RPMI7951 (cell line): ENCODE measurements around the gene STYK1. TPM values are rescaled to one million over a fixed set of nuclear protein-coding genes. Genes with fewer than 3 reads are reported as not detected.

Experiments used
- DNase-seq: peaks from one replicate; pipeline ENCODE4 v3.0.0-alpha.2; 2012; ENCODE audit warnings: low read depth
- total RNA-seq: library from RNA; depleted of rRNA; stranded (reverse); fragments of >200 nt; shearing (Covaris generic); gene quantifications from 2 replicates; pipeline ENCODE4 v1.2.3, GENCODE V29; 2014; rRNA removed

The STYK1 gene, protein sequence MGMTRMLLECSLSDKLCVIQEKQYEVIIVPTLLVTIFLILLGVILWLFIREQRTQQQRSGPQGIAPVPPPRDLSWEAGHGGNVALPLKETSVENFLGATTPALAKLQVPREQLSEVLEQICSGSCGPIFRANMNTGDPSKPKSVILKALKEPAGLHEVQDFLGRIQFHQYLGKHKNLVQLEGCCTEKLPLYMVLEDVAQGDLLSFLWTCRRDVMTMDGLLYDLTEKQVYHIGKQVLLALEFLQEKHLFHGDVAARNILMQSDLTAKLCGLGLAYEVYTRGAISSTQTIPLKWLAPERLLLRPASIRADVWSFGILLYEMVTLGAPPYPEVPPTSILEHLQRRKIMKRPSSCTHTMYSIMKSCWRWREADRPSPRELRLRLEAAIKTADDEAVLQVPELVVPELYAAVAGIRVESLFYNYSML
- total RNA-seq: 0.68 and 0.84 TPM in 2 replicates

DNA sequence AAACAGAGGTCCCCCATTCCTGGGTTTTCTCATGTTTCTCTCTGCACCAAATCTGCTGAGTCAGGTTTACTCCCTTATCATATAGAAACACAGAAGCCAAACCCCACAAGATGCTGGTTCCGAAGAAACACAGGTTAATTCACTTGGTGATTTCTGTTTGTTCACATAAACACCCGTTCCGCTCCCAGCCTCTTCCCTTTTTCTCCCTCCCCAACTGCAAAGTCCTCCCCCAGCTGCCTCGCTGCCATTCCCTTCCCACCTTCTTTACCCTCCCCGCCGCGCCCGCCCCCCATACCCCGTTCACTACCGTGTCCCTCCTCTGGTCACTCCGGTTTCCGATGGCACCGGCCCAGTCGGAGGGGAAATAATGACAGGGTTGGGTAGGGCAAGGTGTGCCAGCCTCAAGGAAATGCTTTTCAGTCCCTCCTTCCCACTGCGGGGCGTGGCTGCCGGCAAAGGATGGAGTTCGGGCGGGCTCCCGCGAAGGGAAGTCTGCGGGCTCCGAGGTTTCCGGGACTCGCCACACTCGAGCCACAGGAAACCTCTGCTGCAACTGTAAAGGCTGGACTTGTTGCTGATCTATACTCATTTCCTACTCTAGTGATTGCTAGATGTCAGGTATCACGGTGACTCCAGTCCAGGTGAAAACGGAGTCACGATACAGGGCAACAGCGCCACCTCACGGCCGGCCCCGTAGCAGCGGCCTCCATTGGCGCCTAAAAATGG lies at the start of gene STYK1:
STYK1 (minus strand) TSS at position 394 of the 726 bp plus-strand sequence. CDS start 39,434 bp downstream, outside the sequence.
- peak; percentile 37 for DNase-seq

DNA sequence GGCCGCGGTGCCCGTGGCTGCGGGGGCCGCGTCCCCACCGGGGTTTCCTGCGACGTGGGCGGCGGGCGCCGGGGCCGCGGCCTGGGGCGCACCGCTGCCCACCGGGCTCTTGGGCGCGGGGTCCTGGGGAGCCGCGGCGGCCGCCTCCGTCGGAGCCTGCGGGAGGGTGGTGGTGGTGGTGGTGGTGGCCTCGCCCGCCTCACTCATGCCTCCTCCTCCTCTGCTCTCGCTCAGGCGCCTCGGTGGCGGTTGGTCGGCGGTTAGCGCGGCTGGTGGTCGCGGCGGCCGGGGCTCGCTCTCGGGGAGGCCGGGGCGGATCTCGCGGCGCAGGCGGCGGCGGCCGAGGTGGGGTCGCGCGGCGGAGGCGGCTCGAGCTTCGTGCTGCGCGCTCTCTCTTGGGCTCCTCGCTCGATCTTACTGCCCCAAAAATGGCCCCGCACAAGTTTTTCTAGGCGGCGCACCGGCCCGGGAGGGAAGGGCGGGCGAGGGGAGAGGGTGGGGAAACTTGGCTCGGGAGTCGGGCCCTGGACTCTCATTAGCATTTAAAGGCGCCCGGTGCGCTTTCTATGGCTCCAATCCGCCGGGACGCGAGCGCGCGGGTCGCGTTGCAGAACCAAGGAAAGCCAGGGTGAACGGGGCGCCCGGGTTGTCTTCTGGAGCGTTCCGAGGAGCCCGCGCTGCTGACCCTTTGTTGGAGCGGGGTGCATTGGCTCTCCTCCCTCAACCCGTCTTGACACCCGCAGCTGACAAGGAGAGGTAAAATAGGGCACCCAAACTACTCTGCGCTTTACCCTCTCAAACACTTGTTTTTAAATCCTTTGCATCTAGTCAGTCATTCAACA lies 49.3 kb upstream of the STYK1 start, which contains the start of gene YBX3:
YBX3 (minus strand) TSS at position 419 of the 842 bp plus-strand sequence; CDS start at position 207, 212 bp downstream.
- DNase-seq: peak; percentile 78

DNA sequence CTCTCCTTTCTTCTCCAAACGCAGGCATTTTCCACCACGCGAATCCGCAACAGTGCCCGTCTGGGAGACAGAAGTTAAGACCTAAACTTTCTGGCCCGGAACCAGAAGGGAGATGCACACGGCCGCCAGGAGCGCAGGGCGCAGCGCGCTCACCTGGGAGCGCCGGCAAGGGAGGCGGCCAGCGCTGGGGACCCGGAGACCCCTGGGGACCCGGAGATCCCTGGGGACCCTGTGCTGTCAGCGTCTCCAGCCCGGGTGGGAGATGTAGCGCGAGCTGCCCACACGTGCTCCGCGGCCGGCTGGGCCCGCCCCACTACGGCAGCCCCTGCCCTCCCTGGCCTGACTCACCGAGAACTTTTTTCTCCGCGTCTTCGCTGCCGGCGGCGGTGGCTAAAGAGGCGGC lies 48.7 kb upstream of the STYK1 start:
- peak; percentile 60 for DNase-seq

DNA sequence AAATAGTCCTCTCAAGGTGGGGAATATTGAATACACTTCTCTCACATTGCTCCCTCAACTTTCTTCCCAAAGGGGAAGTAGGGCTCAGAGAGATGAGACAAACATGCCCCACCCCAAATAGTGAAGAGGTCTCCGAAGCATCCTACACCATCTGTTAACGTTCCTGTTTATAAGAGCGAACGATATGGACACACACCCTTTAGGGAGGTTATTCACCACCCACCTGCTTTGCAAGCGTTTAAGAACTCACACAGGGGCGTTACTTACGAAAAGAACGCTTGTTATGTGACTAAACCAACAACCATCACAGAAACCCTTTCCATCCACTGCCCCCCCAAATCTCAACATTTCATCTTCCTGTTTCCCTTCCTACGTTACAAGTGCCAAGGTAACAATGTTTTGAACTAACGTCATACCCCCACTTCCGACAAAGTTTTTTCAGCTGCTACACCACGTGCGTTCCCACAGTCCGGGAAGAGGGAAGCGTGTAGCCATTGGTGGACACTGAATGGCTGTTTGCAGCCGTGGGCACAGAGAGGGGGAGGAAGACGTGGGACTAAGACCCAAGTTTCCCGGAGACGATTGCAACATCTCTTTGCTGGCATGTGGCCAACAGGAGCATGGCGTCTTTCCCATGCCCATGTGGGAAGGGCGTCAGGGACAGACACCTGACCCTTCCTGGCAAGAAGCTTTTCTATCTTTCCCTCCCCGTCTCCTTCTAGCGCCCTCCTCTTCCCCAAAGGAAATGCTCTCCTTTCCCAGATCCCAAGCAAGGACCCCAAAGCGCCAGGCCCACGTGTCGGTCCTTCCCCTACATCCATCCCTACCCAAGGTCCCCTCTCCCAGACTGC lies 48.0 kb upstream of the STYK1 start:
- peak; percentile 85 for DNase-seq

DNA sequence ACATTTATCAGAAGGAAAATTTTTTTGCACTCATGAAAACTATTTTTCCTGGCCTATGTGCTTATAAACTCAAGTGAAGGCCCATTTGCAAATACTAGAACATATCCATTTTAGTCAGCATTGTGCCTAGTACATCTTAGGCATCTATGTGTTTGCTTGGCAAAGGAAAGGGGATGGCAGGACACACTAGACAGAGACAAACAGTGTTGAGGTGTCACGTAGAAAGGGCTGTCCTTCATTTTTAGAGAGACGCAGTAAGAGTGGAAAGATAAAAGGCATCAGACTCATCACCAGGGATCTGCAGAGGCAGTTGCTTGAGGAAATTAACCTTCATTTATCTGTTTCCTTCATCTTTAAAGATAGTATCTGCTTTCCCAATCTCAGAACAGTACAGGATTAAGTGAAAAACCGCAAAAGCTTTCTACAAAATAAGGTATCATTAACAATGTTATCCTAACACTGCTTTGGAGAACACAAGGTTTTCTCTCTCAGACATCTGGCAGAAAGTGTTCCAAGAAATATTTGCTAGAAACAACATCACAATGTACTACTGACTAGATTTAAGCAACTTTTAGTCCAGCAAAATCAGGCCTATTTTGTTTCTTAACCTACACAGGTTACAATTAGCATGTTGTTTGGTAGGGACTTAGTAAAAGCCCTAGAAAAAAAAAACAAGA lies 47.3 kb upstream of the STYK1 start:
- DNase-seq: no peak

DNA sequence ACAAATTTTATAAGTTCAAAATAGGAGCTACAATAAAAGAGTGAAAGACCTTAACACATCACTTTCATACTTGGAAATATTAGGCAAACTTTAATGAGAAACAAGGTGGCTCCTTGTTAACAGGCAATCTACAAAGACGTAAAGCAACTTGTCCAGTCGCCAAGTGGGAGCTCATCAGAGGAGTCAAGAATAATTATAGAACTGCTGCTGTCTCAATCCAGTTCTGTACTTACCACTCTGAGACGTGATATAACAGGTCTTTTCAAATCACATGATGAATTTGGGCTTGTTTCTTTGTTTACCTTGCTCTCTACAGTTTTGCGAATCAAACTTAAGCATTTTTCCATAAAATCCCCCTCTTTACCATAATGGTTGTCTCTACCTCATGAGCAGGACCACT lies 45.6 kb upstream of the STYK1 start:
- DNase-seq: no peak

DNA sequence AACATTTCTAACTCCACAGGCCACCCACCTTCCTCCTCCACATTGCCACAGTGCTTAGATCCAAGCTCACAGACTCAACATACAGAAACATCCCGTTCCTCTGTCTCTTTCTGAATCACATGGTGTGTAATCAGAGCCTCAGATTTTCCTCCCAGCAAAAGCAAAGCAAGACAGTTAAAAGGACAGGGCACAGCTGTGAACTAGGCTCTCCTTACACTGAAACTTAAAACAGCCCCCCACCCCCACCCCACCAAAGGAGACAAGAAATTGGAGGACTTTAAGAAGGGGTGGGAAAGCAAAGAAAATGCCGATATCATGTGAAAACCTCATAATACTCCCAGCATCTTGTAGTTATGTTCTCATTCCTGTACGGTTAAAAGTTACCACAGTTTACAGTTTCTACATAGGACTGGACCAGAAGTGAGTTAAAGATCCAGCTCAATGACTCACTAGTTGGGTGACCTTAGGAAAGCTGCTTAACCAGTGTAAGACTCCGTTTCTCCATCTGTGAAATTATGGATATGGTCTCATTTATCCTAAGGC lies 44.5 kb upstream of the STYK1 start:
- peak; percentile 34 for DNase-seq

DNA sequence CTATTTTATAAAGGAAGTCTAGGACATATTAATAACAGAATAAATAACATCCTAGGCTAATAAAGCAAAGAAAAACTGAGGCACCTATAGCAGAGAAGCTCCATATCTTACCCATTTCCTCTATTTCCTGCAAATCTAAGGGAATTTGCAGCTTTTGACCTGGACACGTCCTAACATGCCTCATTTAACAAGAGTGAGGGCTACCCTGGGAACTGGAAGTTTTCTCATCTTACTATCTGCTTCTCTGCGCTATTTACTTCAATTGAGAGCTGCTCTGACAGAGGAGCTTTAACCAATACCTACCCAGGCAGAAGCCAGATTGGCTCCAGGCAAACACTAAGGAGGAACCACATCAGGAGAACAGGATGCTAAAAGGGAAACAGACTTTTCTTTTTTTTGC lies 43.6 kb upstream of the STYK1 start:
- no peak for DNase-seq

DNA sequence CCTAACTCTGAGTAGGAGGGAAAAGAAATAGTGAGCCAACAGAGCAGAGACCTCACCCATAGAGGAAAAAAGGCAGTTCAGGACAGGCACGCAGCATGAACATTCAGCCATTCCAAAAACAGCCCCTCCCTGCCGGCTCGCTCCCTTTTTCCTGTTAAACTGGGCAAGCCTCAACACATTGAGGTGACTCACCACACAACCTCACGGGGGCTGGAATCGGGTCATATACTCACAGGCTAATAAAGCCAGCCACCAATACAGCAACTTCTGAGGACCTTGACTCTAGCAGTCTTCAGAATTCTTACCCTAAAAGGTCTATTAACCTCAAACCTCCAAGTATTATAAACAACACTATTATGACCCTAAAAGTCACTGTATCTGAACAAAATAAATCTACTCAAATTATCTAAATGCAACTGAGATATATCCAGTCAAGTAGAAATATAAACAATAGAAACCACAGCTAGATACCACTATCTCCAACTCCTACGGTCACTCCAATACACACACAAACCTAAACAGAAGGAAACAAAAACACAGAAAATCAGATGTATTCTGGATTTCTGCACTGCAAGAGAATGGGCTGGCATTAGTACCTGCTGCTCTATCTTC lies 43.0 kb upstream of the STYK1 start:
- peak; percentile 81 for DNase-seq

DNA sequence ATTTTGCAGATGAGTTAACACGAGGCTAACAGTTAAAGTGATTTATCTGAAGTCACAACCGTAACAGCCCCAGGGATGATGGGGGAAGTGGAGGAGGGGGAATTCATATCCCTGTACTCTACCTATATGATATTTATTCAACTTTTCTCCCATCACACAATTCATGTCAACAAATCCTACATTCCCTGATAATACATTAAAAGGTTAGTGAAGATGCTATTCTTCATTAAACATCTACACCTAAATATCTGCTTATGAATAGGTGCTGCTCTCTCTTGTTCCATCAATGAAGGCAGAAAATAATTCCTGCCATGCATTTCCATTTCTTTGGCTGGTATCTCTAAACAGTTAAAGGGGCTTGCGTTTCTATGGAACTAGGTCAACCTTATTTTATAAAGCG lies 42.4 kb upstream of the STYK1 start:
- DNase-seq: no peak

DNA sequence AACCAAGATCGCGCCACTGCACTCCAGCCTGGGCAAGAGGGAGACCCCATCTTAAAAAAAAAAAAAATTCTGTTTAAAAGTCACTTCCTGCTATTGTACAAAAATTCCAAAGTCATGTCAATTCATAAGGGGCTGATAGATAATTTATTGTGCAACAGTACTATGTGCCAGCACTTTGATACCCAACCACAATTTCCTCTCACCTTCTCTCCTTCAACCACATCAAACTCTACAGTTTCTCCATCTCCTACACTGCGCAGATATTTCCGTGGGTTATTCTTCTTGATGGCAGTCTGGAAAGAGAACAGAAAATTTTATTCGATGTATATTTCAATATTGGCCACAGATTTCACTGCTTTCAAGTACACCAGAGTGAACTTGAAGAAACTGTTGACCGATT lies 41.6 kb upstream of the STYK1 start:
- no peak for DNase-seq

DNA sequence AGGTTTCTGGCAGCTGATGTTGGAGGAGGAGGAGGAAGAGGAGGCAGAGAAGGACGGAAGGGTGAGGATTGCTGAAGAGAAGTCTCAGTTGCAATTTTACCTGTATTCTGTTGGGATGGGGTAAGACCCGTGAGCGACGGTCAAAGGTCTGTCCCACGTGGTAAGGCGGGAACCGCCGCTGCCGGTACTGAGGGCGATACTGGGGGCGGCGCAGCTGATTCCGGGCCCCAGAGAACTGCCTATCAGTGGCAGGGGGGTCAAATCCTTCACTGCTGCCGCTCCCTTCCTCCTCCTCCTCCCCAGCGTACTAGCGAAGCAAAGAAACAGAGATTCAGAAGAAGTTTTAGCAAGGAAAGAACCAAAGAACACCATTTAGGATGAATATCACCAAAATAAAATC lies 36.0 kb upstream of the STYK1 start:
- DNase-seq: no peak

DNA sequence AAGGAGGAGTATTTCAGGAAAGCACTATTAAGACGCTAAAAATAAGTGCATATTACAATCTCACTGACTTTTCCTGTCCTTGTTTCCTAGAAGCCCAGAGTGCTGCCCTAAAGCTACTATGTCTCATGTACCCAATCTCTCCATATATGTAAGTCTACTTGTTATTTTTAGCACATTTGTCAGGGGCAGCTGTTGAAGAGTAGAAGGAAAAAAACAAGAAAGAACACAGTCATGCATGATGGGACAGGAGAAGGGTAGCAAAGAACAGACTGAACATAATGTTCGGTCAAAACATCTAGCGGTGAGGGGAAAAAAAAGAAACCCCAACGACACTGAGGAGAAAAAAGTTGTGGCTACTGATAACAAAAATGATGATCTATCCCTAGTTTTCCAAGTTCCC lies 35.0 kb upstream of the STYK1 start:
- DNase-seq: no peak

DNA sequence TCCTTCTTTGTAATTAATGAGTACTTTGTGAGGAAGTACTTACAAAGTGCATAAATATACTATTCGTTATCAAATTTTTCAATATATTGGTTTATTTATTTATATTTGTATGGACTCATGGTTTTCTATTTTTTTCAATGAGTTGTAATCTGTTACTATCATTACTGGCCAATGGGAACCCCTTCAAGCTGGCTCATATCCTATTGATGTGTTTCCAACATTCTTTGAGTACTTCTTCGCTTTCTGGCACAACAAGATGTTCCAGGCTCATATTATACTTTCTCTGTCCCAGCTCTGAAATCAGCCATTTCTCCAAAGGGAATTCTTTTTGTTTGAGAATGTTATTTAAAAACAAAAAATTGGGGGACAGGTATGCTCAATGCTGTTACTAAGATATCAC lies 31.8 kb upstream of the STYK1 start:
- no peak for DNase-seq

DNA sequence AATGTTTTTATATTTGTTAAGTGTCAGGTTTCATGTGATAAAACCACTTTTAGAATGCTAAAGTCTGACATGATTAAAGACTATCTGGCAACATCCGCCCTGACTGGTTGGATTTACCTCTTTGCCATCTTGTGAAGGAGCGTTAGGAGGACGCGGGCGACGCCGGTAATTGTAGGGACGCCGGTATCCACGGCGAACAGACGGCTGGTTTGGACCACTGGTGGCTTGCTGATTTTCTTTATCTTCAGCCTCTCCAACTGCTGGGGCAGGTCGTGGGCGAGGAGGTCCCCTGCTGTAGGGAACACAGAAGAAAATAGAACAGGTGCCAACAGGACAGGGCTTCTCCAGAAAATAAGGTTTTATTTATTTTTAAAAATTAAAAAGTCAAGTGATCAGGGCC lies 28.0 kb upstream of the STYK1 start:
- DNase-seq: no peak

DNA sequence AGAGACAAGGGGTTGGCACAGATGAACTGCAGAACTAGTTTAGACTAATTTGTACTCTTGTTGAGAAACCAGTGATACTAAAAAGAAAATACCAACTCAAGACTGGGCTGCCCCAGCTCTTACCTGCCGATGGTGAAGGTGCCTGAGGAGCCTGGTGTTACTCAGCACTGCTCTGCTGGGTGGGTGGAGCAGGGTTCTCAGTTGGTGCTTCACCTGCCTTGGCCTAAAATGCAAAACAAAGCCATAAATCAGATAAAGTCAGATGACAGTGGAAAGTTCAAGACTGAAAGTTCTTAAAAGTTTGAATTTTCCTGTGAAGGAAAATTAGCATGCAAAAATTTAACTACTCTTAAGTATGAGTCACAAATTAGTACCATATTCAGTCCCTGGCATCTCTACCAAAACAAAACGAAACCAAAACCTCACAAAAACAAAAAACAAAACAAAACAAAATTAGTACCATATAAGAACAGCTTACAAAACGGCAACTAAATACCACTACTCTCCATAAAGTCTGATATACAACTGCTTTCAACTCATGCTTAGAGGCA lies 27.4 kb upstream of the STYK1 start:
- peak; percentile 30 for DNase-seq

DNA sequence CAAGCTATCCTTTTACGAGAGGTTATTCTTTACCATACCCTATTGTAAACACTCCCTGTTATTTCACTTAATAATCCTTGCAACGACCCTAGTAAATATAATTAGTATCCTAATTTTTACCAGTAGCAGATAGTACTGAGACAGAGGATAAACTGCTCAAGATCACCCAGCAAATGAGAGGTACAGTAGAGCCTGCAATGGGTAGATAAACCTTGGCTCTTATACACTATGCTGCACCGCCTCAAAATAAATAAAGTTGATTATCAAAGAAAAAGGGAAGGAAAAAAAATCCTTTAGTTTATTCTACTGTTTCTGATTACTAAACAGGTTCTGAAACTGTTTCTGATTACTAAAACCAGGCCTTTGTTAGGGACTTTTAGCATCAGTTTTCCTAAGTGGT lies 26.7 kb upstream of the STYK1 start:
- DNase-seq: no peak

DNA sequence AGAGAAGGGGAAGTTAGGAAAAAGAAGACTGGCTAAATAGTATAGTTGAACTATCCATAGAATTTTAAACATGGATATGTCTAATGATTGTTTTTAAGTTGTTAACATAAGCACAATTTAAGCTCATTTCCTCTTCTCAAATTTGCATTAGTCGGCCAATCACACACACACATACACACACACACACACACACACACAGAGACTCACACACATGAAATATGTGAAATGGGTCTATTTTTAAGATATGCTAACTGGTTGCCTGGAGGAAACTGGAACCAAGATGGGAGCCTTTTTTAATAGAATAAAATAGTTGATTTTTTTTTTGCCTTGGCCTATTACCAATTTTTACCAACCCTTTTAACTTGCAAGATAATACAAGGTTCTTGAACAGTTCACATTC lies 24.0 kb upstream of the STYK1 start:
- DNase-seq: no peak

DNA sequence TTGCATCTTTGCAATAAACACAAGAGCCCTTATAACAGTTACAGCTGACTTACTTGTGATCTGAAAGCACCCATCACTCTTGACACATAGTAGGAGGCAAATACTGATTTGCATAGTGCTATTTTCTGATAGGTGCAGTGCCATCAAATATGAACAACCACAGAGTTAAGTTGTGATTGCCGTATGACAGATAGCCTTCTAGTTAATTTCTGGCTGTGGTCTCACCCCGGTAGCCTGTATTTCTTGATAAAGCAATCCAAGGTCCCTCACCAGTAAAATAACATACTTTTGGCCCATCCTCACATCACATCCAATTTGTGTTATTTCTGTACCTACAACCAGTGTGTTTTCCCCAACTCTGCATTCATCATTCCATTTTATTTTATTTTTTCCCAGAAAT lies 23.3 kb upstream of the STYK1 start:
- no peak for DNase-seq

DNA sequence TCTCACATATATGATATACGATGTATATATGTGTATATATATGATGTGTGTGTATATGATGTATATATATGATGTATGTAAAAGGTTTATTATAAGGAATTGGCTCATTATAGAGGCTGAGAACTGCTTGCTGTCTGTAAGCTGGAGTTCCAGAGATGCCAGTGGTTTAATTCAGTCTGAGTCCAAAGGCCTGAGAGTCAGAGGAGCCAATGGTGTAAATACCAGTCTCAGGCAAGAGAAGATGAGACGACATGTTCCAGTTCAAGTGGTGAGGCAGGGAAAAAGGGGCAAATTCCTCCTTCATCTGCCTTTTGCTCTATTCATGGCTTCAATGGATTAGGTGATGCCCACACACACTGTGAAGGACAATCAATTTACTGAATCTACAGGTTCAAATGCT lies 17.1 kb upstream of the STYK1 start:
- no peak for DNase-seq
